Peyer's patch (tissue), 4 donors: Measurements from ENCODE around the gene B3GALT5.

Experiments used
- CTCF ChIP-seq, 6 experiments: fragments of 450-650 bp in 4 of 6; fragments of 200-600 bp in 2 of 6; sonication (generic) in 1 of 6; IDR thresholded peaks; one replicate each; pipeline ENCODE4 v1.5.1; 2017 to 2019; ENCODE audit warnings: antibody characterized with exemption in 6 of 6, mild to moderate bottlenecking in 3 of 6, moderate library complexity in 1 of 6
- POLR2A ChIP-seq, 2 donors: fragments of 450-650 bp; IDR thresholded peaks; one replicate each; pipeline ENCODE4 v1.5.1; 2017; ENCODE audit warnings: antibody characterized with exemption in 2 of 2, mild to moderate bottlenecking in 2 of 2, moderate library complexity in 2 of 2

GRCh38 chr21:39595465-39595864 lies 17.3 kb upstream of the B3GALT5 start:
- TF ChIP-seq CTCF (IDR thresholded peaks at IDR 0.05) (no peak), POLR2A (IDR thresholded peaks at IDR 0.05) (no peak)
